Amniotic epithelial cell (primary cell): Measurements from ENCODE around the gene FAM76A.
"Not testable (repeated sequence)": the region's sequence is repeated elsewhere in the genome, so short reads cannot be mapped to it uniquely, and the experiment has no call there.

Experiments used
- DNase-seq: peaks from one replicate; pipeline ENCODE4 v3.0.0-alpha.2; 2010; ENCODE audit warnings: low read depth

FAM76A gene

GRCh38 chr1:27724961-27725373, 794 bp upstream of the FAM76A start:
- DNase-seq, result peak; percentile 22

GRCh38 chr1:27726173-27727044, 648 bp downstream of the FAM76A start:
- no peak for DNase-seq

- peak; percentile 39 for DNase-seq
These were observed 1.4 kb downstream of the FAM76A start for GRCh38 chr1:27727126-27727525.

- no peak for DNase-seq
These were observed 10.5 kb downstream of the FAM76A start for GRCh38 chr1:27736252-27736651.

- DNase-seq, result no peak
These were observed 15.4 kb downstream of the FAM76A start for GRCh38 chr1:27741121-27741520.

DNA sequence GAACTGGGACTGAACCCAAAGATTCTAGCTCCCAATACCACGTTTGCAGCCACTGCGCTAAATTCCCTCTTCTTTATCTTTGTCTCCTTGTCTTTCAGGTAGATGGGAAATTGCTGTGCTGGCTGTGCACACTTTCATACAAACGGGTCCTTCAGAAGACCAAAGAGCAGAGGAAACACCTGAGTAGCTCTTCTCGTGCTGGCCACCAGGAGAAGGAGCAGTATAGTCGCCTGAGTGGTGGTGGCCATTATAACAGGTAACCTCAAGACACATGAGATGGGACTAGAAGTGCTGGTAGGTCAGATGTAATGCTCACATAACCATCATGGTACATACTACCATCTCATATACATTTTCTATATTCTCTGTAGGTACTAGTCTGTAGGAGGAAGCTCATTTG, 18.8 kb downstream of the FAM76A start:
- DNase-seq, result no peak

GRCh38 chr1:27745466-27745865, 19.7 kb downstream of the FAM76A start:
- no peak for DNase-seq

DNA sequence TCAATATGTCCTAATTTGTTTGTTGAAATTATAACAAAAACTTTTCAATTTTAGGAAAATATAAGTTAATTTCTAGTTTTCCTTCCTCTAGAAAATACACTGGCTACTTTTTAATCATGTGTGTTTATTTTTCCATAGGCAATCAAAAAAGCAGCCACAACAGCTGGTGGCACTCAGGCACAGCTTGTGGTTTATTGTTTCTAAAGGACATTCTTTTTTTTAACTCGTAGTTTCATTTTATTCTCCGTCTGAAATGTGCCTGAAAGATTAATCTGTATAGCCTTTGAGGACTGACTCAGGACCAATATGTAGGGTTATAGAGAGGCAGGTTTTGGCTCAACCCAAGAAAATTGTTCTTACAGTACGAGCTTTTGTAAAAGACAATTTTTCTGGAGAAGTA, 26.6 kb downstream of the FAM76A start:
- DNase-seq, result no peak

GRCh38 chr1:27755286-27755685, 29.5 kb downstream of the FAM76A start:
- DNase-seq, result no peak

GRCh38 chr1:27755865-27756264, 30.1 kb downstream of the FAM76A start:
- DNase-seq, result no peak

DNA sequence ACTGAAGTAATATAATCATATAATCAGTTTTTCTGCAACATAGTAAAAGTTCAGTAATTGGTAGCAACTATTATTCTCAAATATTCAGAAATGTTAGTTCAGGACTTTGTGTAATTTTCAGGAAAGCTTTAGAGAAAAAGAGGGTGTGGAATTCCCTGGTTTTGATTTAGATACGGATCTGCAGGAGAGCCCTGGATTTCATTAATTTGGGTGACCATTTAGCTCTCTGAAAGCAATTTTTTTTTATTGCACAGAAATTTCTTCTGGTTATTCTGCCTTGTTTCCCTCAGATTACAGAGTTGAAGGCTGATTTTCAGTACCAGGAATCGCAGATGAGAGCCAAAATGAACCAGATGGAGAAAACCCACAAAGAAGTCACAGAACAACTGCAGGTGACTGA, 33.5 kb downstream of the FAM76A start:
- DNase-seq, result no peak

- peak; percentile 38 for DNase-seq
These were observed 34.7 kb downstream of the FAM76A start for GRCh38 chr1:27760426-27760825.

DNA sequence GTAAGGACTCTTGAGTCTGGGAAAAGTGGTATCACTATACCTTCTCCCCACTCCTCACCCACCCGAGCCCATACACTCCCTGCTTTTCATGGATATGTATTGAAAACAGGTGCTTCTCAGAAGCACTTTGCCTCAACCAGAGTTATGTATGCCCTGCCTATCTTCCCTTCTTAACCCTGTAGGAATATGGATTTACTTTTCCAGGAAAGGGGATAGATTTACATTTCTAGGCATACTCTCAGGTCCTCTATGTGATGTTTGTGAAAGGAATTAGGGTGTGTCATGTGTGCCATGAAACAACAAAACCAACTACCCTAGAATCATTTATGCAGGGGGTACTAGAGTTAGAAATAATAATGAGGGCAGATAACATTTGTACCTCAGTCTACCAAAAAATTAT, 36.3 kb downstream of the FAM76A start:
- no peak for DNase-seq

- DNase-seq, result no peak
These were observed 37.6 kb downstream of the FAM76A start for GRCh38 chr1:27763358-27763757.

DNA sequence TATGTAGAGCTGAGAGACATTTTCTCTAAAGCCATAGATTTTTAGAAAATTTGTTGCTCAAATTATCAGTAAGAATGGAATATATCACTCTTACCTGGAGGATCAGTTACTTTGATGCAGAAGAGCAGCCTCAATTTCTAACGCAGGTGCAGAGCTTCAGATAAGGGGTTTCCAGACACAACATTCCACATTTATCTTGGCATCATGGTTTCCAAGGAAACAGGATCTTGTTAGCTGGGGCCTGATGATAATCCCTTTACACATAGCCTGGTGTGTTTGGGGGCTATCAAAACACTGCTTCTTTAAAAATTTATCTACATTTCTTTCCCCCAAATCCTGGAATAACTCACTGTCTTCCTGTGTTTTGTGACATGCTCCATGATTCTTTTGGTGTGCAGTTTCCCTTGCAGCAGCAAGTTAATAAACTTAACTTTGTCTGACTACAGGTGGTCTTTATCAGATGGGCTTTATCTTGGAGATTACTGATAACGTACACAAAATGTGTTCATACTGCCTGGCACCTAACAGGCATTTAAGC, 44.6 kb downstream of the FAM76A start:
- DNase-seq, result no peak

- DNase-seq, result no peak
These were observed 46.5 kb downstream of the FAM76A start for GRCh38 chr1:27772036-27772931.

GRCh38 chr1:27772932-27773825, 47.4 kb downstream of the FAM76A start, which contains the start of gene STX12:
STX12 (plus strand) TSS chr1:27773219; CDS start chr1:27773308, 89 bp downstream.
- DNase-seq, result peak; percentile 98

DNA sequence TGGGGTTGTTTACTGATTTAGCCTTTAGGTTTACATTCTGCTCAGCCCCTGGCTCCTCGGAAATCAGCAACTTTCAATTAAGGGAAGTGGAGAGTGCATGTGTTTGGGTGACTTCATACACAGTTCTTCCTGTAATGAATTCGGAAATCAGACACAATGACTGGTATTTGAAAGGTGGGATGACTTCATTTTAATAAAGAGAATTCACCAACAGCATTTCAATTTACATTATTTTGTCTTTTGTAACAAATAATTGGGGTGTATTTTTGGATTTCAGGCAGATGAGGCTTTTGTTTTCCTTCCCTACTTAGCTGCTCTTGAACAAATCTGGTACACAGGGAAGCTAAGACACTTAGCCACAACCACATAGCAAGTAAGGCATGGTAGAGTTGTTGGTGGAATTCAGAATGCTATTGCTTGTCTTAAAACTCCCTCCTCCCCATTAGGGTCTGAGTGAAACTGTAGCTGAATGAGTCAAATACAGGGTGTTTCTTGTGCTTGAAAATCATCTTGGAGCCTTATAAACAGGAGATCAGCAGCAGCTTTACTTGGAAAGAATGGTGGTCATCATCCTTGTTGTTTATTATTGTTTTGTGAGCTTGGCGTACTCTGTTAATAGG, 48.2 kb downstream of the FAM76A start:
- DNase-seq, result peak; percentile 84

- no peak for DNase-seq
These were observed 48.9 kb downstream of the FAM76A start for GRCh38 chr1:27774654-27775053.

DNA sequence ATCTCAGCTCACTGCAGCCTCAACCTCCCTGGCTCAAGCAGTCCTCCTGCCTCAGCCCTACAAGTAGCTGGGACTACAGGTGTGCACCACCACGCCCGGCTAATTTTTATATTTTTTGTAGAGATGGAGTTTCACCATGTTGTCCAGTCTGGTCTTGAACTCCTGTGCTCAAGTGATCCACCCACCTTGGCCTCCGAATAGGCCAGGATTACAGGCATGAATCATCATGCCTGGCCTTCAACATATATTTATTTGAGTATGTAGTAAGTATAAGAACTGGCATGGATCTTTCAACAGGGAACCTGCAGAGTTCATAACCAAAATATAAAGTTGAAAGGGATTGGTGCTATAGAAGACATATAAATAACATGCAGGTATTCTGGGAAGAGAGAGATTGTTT, 49.6 kb downstream of the FAM76A start:
- DNase-seq, result peak; percentile 31

- not testable (repeated sequence) for DNase-seq
These were observed 50.5 kb downstream of the FAM76A start for GRCh38 chr1:27776276-27776675.
